ENCODE results near the gene SNX22. TPM values are rescaled to one million over a fixed set of nuclear protein-coding genes. Genes with fewer than 3 reads are reported as not detected.

SNX22 gene
- under 0.01 and 0.21 TPM in 2 replicates for total RNA-seq

DNA sequence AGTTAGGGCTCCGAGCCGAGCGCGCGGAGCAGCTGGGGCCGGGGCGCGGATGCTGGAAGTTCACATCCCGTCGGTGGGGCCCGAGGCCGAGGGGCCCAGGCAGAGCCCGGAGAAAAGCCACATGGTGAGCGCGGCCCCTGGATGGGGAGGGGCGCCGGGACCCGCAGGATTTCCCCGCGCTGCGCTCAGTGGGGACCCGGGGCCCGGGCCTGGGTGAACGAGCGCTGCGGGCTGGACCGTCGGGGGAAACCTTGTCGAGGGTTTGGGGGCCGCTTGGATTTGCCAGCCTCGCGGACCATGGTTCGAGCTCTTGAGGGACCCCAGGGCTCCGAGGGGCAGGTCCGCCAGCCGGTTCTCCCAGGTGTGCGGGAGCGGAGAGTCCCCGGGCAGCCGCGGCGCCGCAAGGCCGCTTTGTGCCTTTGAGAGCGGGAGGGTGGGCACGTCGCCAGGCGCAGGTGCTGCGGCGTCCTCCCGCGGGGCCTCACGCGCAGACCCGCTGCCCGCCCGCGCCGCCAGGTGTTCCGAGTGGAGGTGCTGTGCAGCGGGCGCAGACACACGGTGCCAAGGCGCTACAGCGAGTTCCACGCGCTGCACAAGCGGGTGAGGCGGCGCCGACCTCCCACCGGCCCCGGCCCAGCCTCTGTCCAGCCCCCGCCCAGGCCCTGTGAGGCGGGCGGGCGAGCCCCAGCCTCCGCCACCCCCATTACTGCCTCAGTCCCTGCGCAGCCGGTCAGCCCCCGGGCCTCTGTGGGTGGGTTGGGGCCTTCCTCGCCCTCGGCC lies at the start of gene SNX22:
Gene SNX22 (plus strand): TSS at position 5 of the 780 bp plus-strand sequence. CDS start 45 bp downstream, at position 50.

DNA sequence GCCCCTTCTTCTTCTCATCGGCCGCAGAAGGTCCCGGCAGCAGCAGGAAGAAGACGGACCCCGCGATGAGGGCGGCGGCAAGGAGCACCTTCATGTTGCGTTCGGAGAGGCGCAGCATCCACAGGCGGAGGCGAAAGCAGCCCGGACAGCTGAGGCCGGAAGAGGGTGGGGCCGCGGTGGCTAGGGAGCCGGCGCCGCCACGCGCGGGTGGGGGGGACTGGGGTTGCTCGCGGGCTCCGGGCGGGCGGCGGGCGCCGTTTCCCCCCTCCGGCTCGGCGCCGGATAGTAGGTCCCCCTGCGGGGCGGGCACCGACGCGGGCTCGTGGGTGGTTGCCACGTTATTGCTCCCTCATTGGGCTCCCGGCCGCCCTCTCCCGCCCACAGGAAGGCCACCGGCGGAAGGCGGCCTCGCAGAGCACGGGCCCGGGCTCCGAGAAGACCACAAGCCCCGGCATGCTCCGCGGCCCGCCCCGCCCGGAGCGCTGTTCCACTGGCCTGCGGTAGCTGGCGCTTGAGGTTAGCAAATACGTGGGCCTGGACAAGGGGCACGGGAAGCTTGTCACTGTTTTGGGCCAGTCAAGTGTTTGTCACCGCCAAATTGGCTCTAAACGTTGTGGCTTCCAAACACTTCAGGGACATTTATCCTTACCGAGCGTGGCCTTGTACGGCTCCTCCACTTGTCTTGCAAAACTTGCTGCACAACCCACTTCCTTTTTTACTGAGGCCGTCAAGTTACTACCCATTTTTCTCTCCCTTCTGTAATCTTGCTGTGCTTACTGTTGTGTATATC lies 11.5 kb downstream of the SNX22 start, which contains the start of gene PPIB:
Gene PPIB (minus strand): TSS at position 154 of the 790 bp plus-strand sequence. CDS start 36 bp downstream, at position 118.

Other genes starting within 250 kb of the SNX22 start
- gene DAPK2, start 105.2 kb upstream of the SNX22 start, total RNA-seq = 1.3 and 1.7 TPM in 2 replicates
- gene CIAO2A, start 57.9 kb upstream of the SNX22 start, total RNA-seq = 64.8 and 68.6 TPM in 2 replicates
- 22.4 and 24.1 TPM in 2 replicates for gene SNX1, start 55.7 kb upstream of the SNX22 start, total RNA-seq
- 457 and 754 TPM in 2 replicates for gene PPIB, start 11.3 kb downstream of the SNX22 start, total RNA-seq
- gene CSNK1G1, start 204.4 kb downstream of the SNX22 start, total RNA-seq = 23.2 and 36.1 TPM in 2 replicates
- gene PCLAF, start 229.7 kb downstream of the SNX22 start, total RNA-seq = 3.1 and 11.7 TPM in 2 replicates
- gene TRIP4, start 236.1 kb downstream of the SNX22 start, total RNA-seq = 7.5 and 9.2 TPM in 2 replicates

Measured in tracheal epithelial cell (primary cell).